RWPE1 (cell line): Measurements from ENCODE around the gene PDYN.

Source experiments
- CTCF ChIA-PET: fragments of 350-600 bp; sonication (Branson Sonifier 250); formaldehyde crosslinking; extraction: SDS; loops from one replicate; lab custom pipeline; 2021; lab: Yijun Ruan, JAX
- POLR2A ChIA-PET: fragments of 400-600 bp; formaldehyde crosslinking; extraction: SDS; loops from one replicate; lab custom pipeline; 2020; ENCODE audit warnings: antibody characterized with exemption; ENCODE audit not compliant: low non-redundant PET; lab: Yijun Ruan, JAX
- DNase-seq: peaks from one replicate; pipeline ENCODE4 v3.0.0; 2012; ENCODE audit warnings: low spot score
- H3K27ac ChIP-seq: fragments of 450-650 bp; 2 replicates; pipeline ENCODE4 v1.5.1; 2017
- CTCF ChIP-seq: fragments of 450-650 bp; conservative IDR thresholded peaks from 2 replicates; pipeline ENCODE4 v1.5.1; 2017; ENCODE audit warnings: low read depth, mild to moderate bottlenecking

The PDYN gene

GRCh38 chr20:1968964-1969363 is 24.9 kb downstream of the PDYN start:
- ChIA-PET POLR2A (no interaction called here), CTCF (interaction anchor here (0.7 to 1.2 kb wide), 2 partner anchors 204 to 279 kb away, joined by 4 read pairs; no protein-coding TSS in a partner anchor)
- no peak overlapping the region for H3K27ac ChIP-seq
- no peak for TF ChIP-seq CTCF
- DNase-seq = no peak

- TF ChIP-seq CTCF = peak; percentile 98
- POLR2A ChIA-PET = no interaction called here
- CTCF ChIA-PET = interaction anchor here (0.6 to 2.5 kb wide), 17 partner anchors 14 to 710 kb away, joined by 3 to 20 read pairs (median 3); no protein-coding TSS in a partner anchor
- H3K27ac ChIP-seq = no peak overlapping the region
- DNase-seq = peak; percentile 79
Measured at GRCh38 chr20:1965520-1966351, 28.1 kb downstream of the PDYN start.

GRCh38 chr20:1964659-1965405 is 29.0 kb downstream of the PDYN start:
- no peak for DNase-seq
- H3K27ac ChIP-seq = no peak overlapping the region
- TF ChIP-seq CTCF = no peak
- CTCF ChIA-PET = interaction anchor here (0.6 to 2.5 kb wide), 8 partner anchors 13 to 209 kb away, joined by 3 to 20 read pairs (median 3); no protein-coding TSS in a partner anchor
- POLR2A ChIA-PET = no interaction called here

- H3K27ac ChIP-seq = no peak overlapping the region
- TF ChIP-seq CTCF = no peak
- CTCF ChIA-PET = no interaction called here
- DNase-seq = no peak
- POLR2A ChIA-PET = no interaction called here
Measured at GRCh38 chr20:1964061-1964460, 29.8 kb downstream of the PDYN start.

- POLR2A ChIA-PET = no interaction called here
- CTCF ChIA-PET = no interaction called here
- TF ChIP-seq CTCF = no peak
- no peak for DNase-seq
- no peak overlapping the region for H3K27ac ChIP-seq
Measured at GRCh38 chr20:1961374-1961773, 32.5 kb downstream of the PDYN start.

- no peak overlapping the region for H3K27ac ChIP-seq
- POLR2A ChIA-PET = no interaction called here
- TF ChIP-seq CTCF = no peak
- no peak for DNase-seq
- CTCF ChIA-PET = interaction anchor here (0.7 kb wide), 1 partner anchor 48 kb away, joined by 3 read pairs; no protein-coding TSS in a partner anchor
Measured at GRCh38 chr20:1959156-1959555, 34.7 kb downstream of the PDYN start.
